HG02943 (cell line): ENCODE measurements around the gene MPO.

Experiments used
- ATAC-seq: cut with Tn5 transposase; IDR thresholded peaks from one replicate; pipeline ENCODE4 v1.9.1; 2021; ENCODE audit warnings: mild to moderate bottlenecking, low read depth, moderate library complexity; ENCODE audit not compliant: unreplicated experiment

Gene MPO

GRCh38 chr17:58280480-58281217 lies at the start of gene MPO:
TSS of gene MPO (minus strand) at chr17:58280935. CDS start at chr17:58280758, 177 bp downstream.
- ATAC-seq: no peak

GRCh38 chr17:58329810-58330537 lies 49.2 kb upstream of the MPO start:
- no peak for ATAC-seq

GRCh38 chr17:58329035-58329809 lies 48.5 kb upstream of the MPO start:
- peak; percentile 38 for ATAC-seq

GRCh38 chr17:58328195-58329034 lies 47.7 kb upstream of the MPO start, which contains the start of gene TSPOAP1:
TSS of gene TSPOAP1 (minus strand) at chr17:58328795. CDS start at chr17:58327920, 875 bp downstream.
- no peak for ATAC-seq

- no peak for ATAC-seq
Measured at GRCh38 chr17:58327363-58328194, 46.8 kb upstream of the MPO start.

GRCh38 chr17:58326609-58327362 lies 46.1 kb upstream of the MPO start:
- no peak for ATAC-seq

GRCh38 chr17:58325976-58326468 lies 45.3 kb upstream of the MPO start:
- no peak for ATAC-seq

- ATAC-seq: no peak
Measured at GRCh38 chr17:58325289-58325726, 44.6 kb upstream of the MPO start.

- ATAC-seq: no peak
Measured at GRCh38 chr17:58324409-58325288, 43.9 kb upstream of the MPO start.

GRCh38 chr17:58324056-58324408 lies 43.3 kb upstream of the MPO start:
- ATAC-seq: no peak

- ATAC-seq: no peak
Measured at GRCh38 chr17:58323366-58324055, 42.8 kb upstream of the MPO start.

- no peak for ATAC-seq
Measured at GRCh38 chr17:58322581-58323185, 41.9 kb upstream of the MPO start.

GRCh38 chr17:58321571-58322525 lies 41.1 kb upstream of the MPO start:
- no peak for ATAC-seq

- ATAC-seq: no peak
Measured at GRCh38 chr17:58320570-58321323, 40.0 kb upstream of the MPO start.

- no peak for ATAC-seq
Measured at GRCh38 chr17:58320163-58320558, 39.4 kb upstream of the MPO start.
